Measurements from ENCODE around the gene ZDHHC1. TPM values are rescaled to one million over a fixed set of nuclear protein-coding genes. Genes with fewer than 3 reads are reported as not detected.

Gene ZDHHC1
- total RNA-seq, 1 donor from 2014 or later = 82.7 TPM

- Histone ChIP-seq H3K4me1 (peaks cover 12 to 19% of the 10 kb centered on the region in 2 donors), H3K36me3 (no peaks in the 10 kb centered on the region), H3K27me3 (peaks cover 13% of the 10 kb centered on the region), H3K9me3 (no peaks in the 10 kb centered on the region), H3K4me3 (no peak overlapping the region), H3K27ac (no peak overlapping the region)
- intact Hi-C loops (cut with DNase I) = loop anchor here (10.0 kb wide), 1 partner anchor 105 kb away; no protein-coding TSS in a partner anchor
- DNase-seq (ENCODE audit: low spot score in 2 of 2) = peak; percentile 31 to 70
- no peak for TF ChIP-seq CTCF (IDR thresholded peaks at IDR 0.05)
Measured at GRCh38 chr16:67389911-67390815, 26.1 kb downstream of the ZDHHC1 start.

- peak in 1 of 2 donors; percentile 46 for DNase-seq (ENCODE audit: low spot score in 2 of 2)
- H3K36me3 ChIP-seq = no peaks in the 10 kb centered on the region
- intact Hi-C loops (cut with DNase I) = no loop called here
- H3K9me3 ChIP-seq = no peaks in the 10 kb centered on the region
- TF ChIP-seq CTCF (IDR thresholded peaks at IDR 0.05) = no peak
- H3K4me1 ChIP-seq = peaks cover 5 to 8% of the 10 kb centered on the region in 2 donors
- H3K4me3 ChIP-seq = no peak overlapping the region
- no peak overlapping the region for H3K27ac ChIP-seq
- H3K27me3 ChIP-seq = peaks cover 6% of the 10 kb centered on the region
Measured at GRCh38 chr16:67388591-67388990, 27.7 kb downstream of the ZDHHC1 start.

- H3K36me3 ChIP-seq = no peaks in the 10 kb centered on the region
- H3K4me3 ChIP-seq = no peak overlapping the region
- no peaks in the 10 kb centered on the region for H3K9me3 ChIP-seq
- TF ChIP-seq CTCF (IDR thresholded peaks at IDR 0.05) = no peak
- DNase-seq (ENCODE audit: low spot score in 2 of 2) = peak in 1 of 2 donors; percentile 34
- no peak overlapping the region for H3K27ac ChIP-seq
- intact Hi-C loops (cut with DNase I) = no loop called here
- peaks cover 3 to 5% of the 10 kb centered on the region in 2 donors for H3K4me1 ChIP-seq
- peaks cover 3% of the 10 kb centered on the region for H3K27me3 ChIP-seq
Measured at GRCh38 chr16:67388191-67388590, 28.1 kb downstream of the ZDHHC1 start.

GRCh38 chr16:67387479-67388079, 28.7 kb downstream of the ZDHHC1 start:
- Histone ChIP-seq H3K27ac (no peak overlapping the region), H3K4me3 (no peak overlapping the region), H3K4me1 (no peaks in the 10 kb centered on the region), H3K36me3 (no peaks in the 10 kb centered on the region), H3K27me3 (no peaks in the 10 kb centered on the region), H3K9me3 (no peaks in the 10 kb centered on the region)
- intact Hi-C loops (cut with DNase I) = no loop called here
- DNase-seq (ENCODE audit: low spot score in 2 of 2) = no peak
- no peak for TF ChIP-seq CTCF (IDR thresholded peaks at IDR 0.05)

GRCh38 chr16:67386861-67387455, 29.3 kb downstream of the ZDHHC1 start:
- TF ChIP-seq CTCF (IDR thresholded peaks at IDR 0.05) = no peak
- DNase-seq (ENCODE audit: low spot score in 2 of 2) = peak in 1 of 2 donors; percentile 41
- H3K4me3 ChIP-seq = no peak overlapping the region

More at GRCh38 chr16:67386861-67387455, 29.3 kb downstream of the ZDHHC1 start:
- no peaks in the 10 kb centered on the region for H3K4me1 ChIP-seq
- no peaks in the 10 kb centered on the region for H3K27me3 ChIP-seq
- H3K36me3 ChIP-seq = no peaks in the 10 kb centered on the region
- intact Hi-C loops (cut with DNase I) = no loop called here
- H3K9me3 ChIP-seq = no peaks in the 10 kb centered on the region
- no peak overlapping the region for H3K27ac ChIP-seq

Data from ascending aorta (tissue), 2 donors.